ENCODE measurements around the gene XPO1. TPM values are rescaled to one million over a fixed set of nuclear protein-coding genes. Genes with fewer than 3 reads are reported as not detected.

Gene XPO1
- total and polyA plus RNA-seq, 2 of the 4 experiments (the other 2 are of a cell fraction), result 78.5 to 104 TPM

GRCh38 chr2:61520261-61520660 lies 17.9 kb downstream of the XPO1 start:
- H4K20me1 ChIP-seq (ENCODE audit: insufficient read depth, low read length), result peaks cover 49% of the 10 kb centered on the region
- intact Hi-C loops (cut with micrococcal nuclease) (no loop called here), dilution Hi-C loops (cut with HindIII; ENCODE audit: low sequenced_read_pairs, unreplicated experiment) (no loop called here), in situ Hi-C loops (cut with MboI; ENCODE audit: low sequenced_read_pairs) (no loop called here)
- no TSS peak for BruUV-seq (replicated peaks)
- no peaks in the 10 kb centered on the region for H3K9me3 ChIP-seq (ENCODE audit: control insufficient read depth, insufficient read depth, low read length)
- H3K14ac ChIP-seq (replicated peaks; ENCODE audit: low read depth, low read length), result no peak overlapping the region
- peaks cover 6% of the 10 kb centered on the region; the same call in 1 of the 2 replicates for H3K9me1 ChIP-seq (ENCODE audit: insufficient read depth, low read length)
- no peak overlapping the region for H2AFZ ChIP-seq (replicated peaks; ENCODE audit: low read length, poor library complexity)
- H4K91ac ChIP-seq (ENCODE audit: insufficient read depth, low read depth, low read length), result no peak overlapping the region
- no peak overlapping the region for H3K18ac ChIP-seq (ENCODE audit: low read depth, low read length)
- no peaks in the 10 kb centered on the region for H3K4me1 ChIP-seq (ENCODE audit: control insufficient read depth, insufficient read depth, low read length)
- no peak overlapping the region for H3K4me3 ChIP-seq (ENCODE audit: insufficient read depth, low read depth, low read length)
- CTCF ChIA-PET, result interaction anchor here (0.7 kb wide), 1 partner anchor 283 kb away, joined by 3 read pairs; no protein-coding TSS in a partner anchor
- no peak overlapping the region for H2AK5ac ChIP-seq (ENCODE audit: low read depth, low read length)
- no peak overlapping the region for H4K8ac ChIP-seq (ENCODE audit: low read depth in 2 of 2, low read length in 2 of 2)
- H3K27ac ChIP-seq (ENCODE audit: insufficient read depth, low read length), result peak overlapping the region; percentile 70; the same call in 1 of the 2 replicates
- H4K5ac ChIP-seq (ENCODE audit: low read depth, low read length), result no peak overlapping the region
- H2BK20ac ChIP-seq (ENCODE audit: low read depth, low read length), result no peak overlapping the region
- POLR2A ChIA-PET (ENCODE audit: unreplicated experiment), result no interaction called here
- H3K56ac ChIP-seq (ENCODE audit: extremely low read depth, insufficient read depth, low read length), result no peak overlapping the region
- no peak overlapping the region for H3K4ac ChIP-seq (ENCODE audit: low read depth, low read length)
- H2BK5ac ChIP-seq (ENCODE audit: low read depth, low read length, poor library complexity, severe bottlenecking), result no peak overlapping the region
- no CpG with 5 or more reads among the region's 3 CpGs for WGBS, 2 experiments (ENCODE audit: extremely low coverage in 2 of 2, insufficient read length in 1 of 2)
- H2BK120ac ChIP-seq (ENCODE audit: low read depth, low read length), result no peak overlapping the region
- H3K23ac ChIP-seq (ENCODE audit: low read depth, low read length), result no peak overlapping the region
- H3K27me3 ChIP-seq (ENCODE audit: control insufficient read depth, insufficient read depth, low read length), result no peaks in the 10 kb centered on the region
- peaks cover 33% of the 10 kb centered on the region for H3K36me3 ChIP-seq (ENCODE audit: control insufficient read depth, insufficient read depth, low read length)
- H3K79me1 ChIP-seq (ENCODE audit: low read depth in 1 of 2, low read length in 2 of 2), result peaks cover 12 to 41% of the 10 kb centered on the region in 2 experiments; a peak in 3 of 4 replicates
- H2AK9ac ChIP-seq (replicated peaks; ENCODE audit: low read depth, low read length, poor library complexity), result no peak overlapping the region
- TF ChIP-seq MAZ (IDR thresholded peaks at IDR 0.05; ENCODE audit: borderline replicate concordance, low read depth, low read length), result no peak
- TF ChIP-seq RFX5 (IDR thresholded peaks at IDR 0.05; ENCODE audit: low read depth, low read length), result no peak
- no peak for TF ChIP-seq CHD1 (IDR thresholded peaks at IDR 0.05; ENCODE audit: low read depth, low read length)
- ATAC-seq (ENCODE audit: low read depth) (no peak), DNase-seq (no peak)
- no peak overlapping the region for H3K4me2 ChIP-seq (ENCODE audit: low read depth, low read length)
- H2BK15ac ChIP-seq (ENCODE audit: low read depth, low read length), result no peak overlapping the region
- H3K9ac ChIP-seq (ENCODE audit: low read depth, low read length), result no peak overlapping the region
